CD8-positive, alpha-beta memory T cell (primary cell): Measurements from ENCODE around the gene CDC42EP1. TPM values are rescaled to one million over a fixed set of nuclear protein-coding genes. Genes with fewer than 3 reads are reported as not detected.
"Not testable (repeated sequence)": the region's sequence is repeated elsewhere in the genome, so short reads cannot be mapped to it uniquely, and the experiment has no call there.

ENCODE experiments used
- CTCF ChIA-PET: fragments of 350-600 bp; sonication (Branson Sonifier 250); formaldehyde crosslinking; loops from one replicate; lab custom pipeline; 2021; ENCODE audit warnings: antibody characterized with exemption; lab: Charles Lee
- POLR2A ChIA-PET: fragments of 350-600 bp; sonication (Branson Sonifier 250); formaldehyde crosslinking; loops from one replicate; lab custom pipeline; 2021; ENCODE audit warnings: antibody characterized with exemption; lab: Charles Lee
- DNase-seq, 5 donors: peaks; one replicate each; pipeline versions ENCODE4 v3.0.0 to v3.0.0-alpha.2; 2020 to 2022; ENCODE audit warnings: mixed read lengths in 1 of 5
- H3K27ac ChIP-seq: one replicate; pipeline ENCODE4 v1.7.0; 2013; ENCODE audit warnings: low read depth, mild to moderate bottlenecking, low read length, moderate library complexity
- H3K27me3 ChIP-seq: 2 replicates; pipeline ENCODE4 v1.7.0; 2013; ENCODE audit warnings: low read length, mild to moderate bottlenecking; ENCODE audit not compliant: insufficient read depth, poor library complexity, severe bottlenecking
- H3K36me3 ChIP-seq: 2 replicates; pipeline ENCODE4 v1.7.0; 2013; ENCODE audit warnings: mild to moderate bottlenecking, low read length, moderate library complexity; ENCODE audit not compliant: insufficient read depth
- H3K4me1 ChIP-seq: 2 replicates; pipeline ENCODE4 v1.7.0; 2013; ENCODE audit warnings: mild to moderate bottlenecking, low read length, moderate library complexity; ENCODE audit not compliant: insufficient read depth
- H3K4me3 ChIP-seq: 2 replicates; pipeline ENCODE4 v1.7.0; 2013; ENCODE audit warnings: mild to moderate bottlenecking, low read length
- H3K9me3 ChIP-seq: 2 replicates; pipeline ENCODE4 v1.7.0; 2013; ENCODE audit warnings: mild to moderate bottlenecking, low read length
- H3K27ac Mint-ChIP-seq, 8 donors: one replicate each; pipeline ENCODE4 v1.8.0; 2020 to 2021; ENCODE audit warnings: mixed read lengths in 8 of 8, mild to moderate bottlenecking in 6 of 8, inconsistent platforms in 3 of 8, moderate library complexity in 3 of 8
- H3K27me3 Mint-ChIP-seq, 2 donors: one replicate each; pipeline ENCODE4 v1.8.0; 2020 to 2021; ENCODE audit warnings: mixed read lengths in 2 of 2, mild to moderate bottlenecking in 1 of 2, moderate library complexity in 1 of 2
- H3K36me3 Mint-ChIP-seq, 3 donors: one replicate each; pipeline ENCODE4 v1.8.0; 2020 to 2021; ENCODE audit warnings: mixed read lengths in 3 of 3, inconsistent platforms in 1 of 3, mild to moderate bottlenecking in 1 of 3
- H3K4me1 Mint-ChIP-seq, 3 donors: one replicate each; pipeline ENCODE4 v1.8.0; 2020 to 2021; ENCODE audit warnings: mixed read lengths in 3 of 3, inconsistent platforms in 1 of 3, mild to moderate bottlenecking in 1 of 3
- H3K4me3 Mint-ChIP-seq, 7 donors: one replicate each; pipeline ENCODE4 v1.8.0; 2020 to 2021; ENCODE audit warnings: mixed read lengths in 7 of 7, mild to moderate bottlenecking in 6 of 7, moderate library complexity in 4 of 7, inconsistent platforms in 2 of 7
- H3K9me3 Mint-ChIP-seq, 5 donors: one replicate each; pipeline ENCODE4 v1.8.0; 2020 to 2022; ENCODE audit warnings: mixed read lengths in 5 of 5, mild to moderate bottlenecking in 3 of 5, moderate library complexity in 2 of 5, inconsistent platforms in 1 of 5
- polyA plus RNA-seq: library from polyadenylated mRNA; unstranded; fragments of 300-500 nt; fragmentation: Illumina TruSeq; gene quantifications from one replicate; pipeline ENCODE4 v1.2.3, GENCODE V29; 2021
- total RNA-seq, 2 experiments: library from RNA; stranded (reverse); gene quantifications; one replicate each; pipeline ENCODE4 v1.2.3, GENCODE V29; 2021

The CDC42EP1 gene
- total and polyA plus RNA-seq, 3 experiments from 2014 or later: 0.13 to 0.31 TPM; not detected in 1

- Mint-ChIP-seq H3K27me3 (peaks cover 0 to 7% of the 10 kb centered on the region in 2 donors), H3K36me3 (peaks cover 0 to 9% (median 0%) of the 10 kb centered on the region in 3 donors), H3K4me3 (peak overlapping the region; percentile 9 to 75 (median 67)), H3K4me1 (peaks cover 43 to 60% (median 47%) of the 10 kb centered on the region in 3 donors), H3K27ac (peak overlapping the region; percentile 57 to 94 (median 80)), H3K9me3 (no peaks in the 10 kb centered on the region)
- H3K4me3 ChIP-seq: peak overlapping the region; percentile 32
- H3K4me1 ChIP-seq: peaks cover 51% of the 10 kb centered on the region
- H3K9me3 ChIP-seq: no peaks in the 10 kb centered on the region
- no peaks in the 10 kb centered on the region for H3K36me3 ChIP-seq
- no peaks in the 10 kb centered on the region for H3K27me3 ChIP-seq
- DNase-seq: peak; percentile 32 to 82 (median 73)
- ChIA-PET POLR2A (no interaction called here), CTCF (interaction anchor here (1.0 to 9.6 kb wide), 6 partner anchors 14 to 119 kb away, joined by 3 to 70 read pairs (median 6); partner anchors contain the start of genes MFNG and PDXP)
- no peak overlapping the region for H3K27ac ChIP-seq
Measured at GRCh38 chr22:37604875-37605274, 44.6 kb downstream of the CDC42EP1 start.

- Histone ChIP-seq H3K27me3 (no peaks in the 10 kb centered on the region), H3K27ac (peak overlapping the region; percentile 86), H3K4me1 (peaks cover 67% of the 10 kb centered on the region), H3K9me3 (no peaks in the 10 kb centered on the region), H3K36me3 (no peaks in the 10 kb centered on the region), H3K4me3 (peak overlapping the region; percentile 56)
- Mint-ChIP-seq H3K4me3 (peak overlapping the region; percentile 78 to 91 (median 86)), H3K9me3 (no peaks in the 10 kb centered on the region), H3K4me1 (peaks cover 43 to 67% (median 48%) of the 10 kb centered on the region in 3 donors), H3K27ac (peak overlapping the region; percentile 92 to 99 (median 96)), H3K36me3 (peaks cover 0 to 9% (median 0%) of the 10 kb centered on the region in 3 donors), H3K27me3 (no peaks in the 10 kb centered on the region)
- POLR2A ChIA-PET: interaction anchor here (0.5 to 2.7 kb wide), 24 partner anchors 10 to 831 kb away, joined by 3 to 19 read pairs (median 4); partner anchors contain the start of genes NOL12 and PDXP
- peak; percentile 83 to 92 (median 89) for DNase-seq
- CTCF ChIA-PET: interaction anchor here (0.6 to 9.6 kb wide), 30 partner anchors 9 to 341 kb away, joined by 3 to 70 read pairs (median 5); partner anchors contain the start of genes LGALS1, MFNG, NOL12 and PDXP
Measured at GRCh38 chr22:37607010-37607934, 47.0 kb downstream of the CDC42EP1 start.

- peaks cover 43 to 67% (median 45%) of the 10 kb centered on the region in 3 donors for H3K4me1 Mint-ChIP-seq
- no peaks in the 10 kb centered on the region for H3K9me3 ChIP-seq
- peaks cover 67% of the 10 kb centered on the region for H3K4me1 ChIP-seq
- H3K36me3 Mint-ChIP-seq: peaks cover 0 to 11% (median 0%) of the 10 kb centered on the region in 3 donors
- DNase-seq: no peak
- H3K27ac Mint-ChIP-seq: peak overlapping the region; percentile 92 to 99 (median 96)
- H3K27me3 ChIP-seq: no peaks in the 10 kb centered on the region
- CTCF ChIA-PET: interaction anchor here (0.7 to 9.6 kb wide), 19 partner anchors 10 to 340 kb away, joined by 3 to 70 read pairs (median 18); partner anchors contain the start of genes LGALS1, MFNG, NOL12 and PDXP
- no peaks in the 10 kb centered on the region for H3K9me3 Mint-ChIP-seq
- H3K27me3 Mint-ChIP-seq: no peaks in the 10 kb centered on the region
- H3K4me3 Mint-ChIP-seq: peak overlapping the region; percentile 82 to 95 (median 87)
- POLR2A ChIA-PET: interaction anchor here (0.5 to 2.7 kb wide), 25 partner anchors 9 to 832 kb away, joined by 3 to 19 read pairs (median 4); partner anchors contain the start of genes NOL12 and PDXP
- H3K4me3 ChIP-seq: peak overlapping the region; percentile 63
- H3K36me3 ChIP-seq: no peaks in the 10 kb centered on the region
- H3K27ac ChIP-seq: peak overlapping the region; percentile 86
Measured at GRCh38 chr22:37607935-37608476, 47.7 kb downstream of the CDC42EP1 start.

- H3K4me1 ChIP-seq: peaks cover 67% of the 10 kb centered on the region
- Mint-ChIP-seq H3K27me3 (no peaks in the 10 kb centered on the region), H3K4me1 (peaks cover 43 to 66% (median 45%) of the 10 kb centered on the region in 3 donors), H3K4me3 (peak within 1 kb of the TSS; percentile 89 to 98 (median 94)), H3K9me3 (no peaks in the 10 kb centered on the region), H3K36me3 (peaks cover 0 to 16% (median 0%) of the 10 kb centered on the region in 3 donors), H3K27ac (peak within 1 kb of the TSS; percentile 92 to 99 (median 96))
- no peaks in the 10 kb centered on the region for H3K27me3 ChIP-seq
- ChIA-PET CTCF (interaction anchor here (0.8 to 9.6 kb wide), 18 partner anchors 9 to 302 kb away, joined by 3 to 70 read pairs (median 19); partner anchors contain the start of genes LGALS1, MFNG, NOL12 and PDXP), POLR2A (interaction anchor here (0.6 to 2.7 kb wide), 23 partner anchors 8 to 288 kb away, joined by 3 to 19 read pairs (median 5); partner anchors contain the start of genes NOL12 and PDXP)
- peak; percentile 94 to 98 (median 97) for DNase-seq
- peak within 1 kb of the TSS; percentile 86 for H3K27ac ChIP-seq
- no peaks in the 10 kb centered on the region for H3K36me3 ChIP-seq
- H3K4me3 ChIP-seq: peak within 1 kb of the TSS; percentile 76
- H3K9me3 ChIP-seq: no peaks in the 10 kb centered on the region
Measured at GRCh38 chr22:37608477-37609239, 48.4 kb downstream of the CDC42EP1 start, which contains the start of gene GGA1. GGA1 (plus strand) TSS chr22:37608834; CDS start chr22:37608861, 27 bp downstream.

- CTCF ChIA-PET: interaction anchor here (0.6 to 9.6 kb wide), 9 partner anchors 19 to 1528 kb away, joined by 3 to 70 read pairs (median 27); partner anchors contain the start of genes LGALS1, NOL12, PDXP and SH3BP1
Measured at GRCh38 chr22:37609240-37610152, 49.2 kb downstream of the CDC42EP1 start.

GRCh38 chr22:37610153-37610475 is 49.8 kb downstream of the CDC42EP1 start:
- H3K4me1 ChIP-seq: peaks cover 53% of the 10 kb centered on the region
- Mint-ChIP-seq H3K4me1 (peaks cover 37 to 55% (median 37%) of the 10 kb centered on the region in 3 donors), H3K27ac (peak overlapping the region in 6 of 8 donors; percentile 35 to 96 (median 92)), H3K36me3 (peaks cover 0 to 29% (median 0%) of the 10 kb centered on the region in 3 donors), H3K4me3 (peak overlapping the region; percentile 45 to 98 (median 94))
- H3K27ac ChIP-seq: peak overlapping the region; percentile 86
- H3K9me3 Mint-ChIP-seq, H3K9me3 ChIP-seq, H3K27me3 Mint-ChIP-seq, H3K27me3 ChIP-seq, H3K36me3 ChIP-seq, DNase-seq: not testable (repeated sequence)
- ChIA-PET POLR2A (interaction anchor here (1.2 to 2.5 kb wide), 3 partner anchors 10 to 15 kb away, joined by 3 to 9 read pairs (median 5); no protein-coding TSS in a partner anchor), CTCF (interaction anchor here (0.6 to 9.6 kb wide), 4 partner anchors 19 to 1528 kb away, joined by 3 to 70 read pairs (median 40); partner anchors contain the start of gene PDXP)
- H3K4me3 ChIP-seq: peak overlapping the region; percentile 76

More at GRCh38 chr22:37609240-37610152, 49.2 kb downstream of the CDC42EP1 start:
- peak overlapping the region; percentile 76 for H3K4me3 ChIP-seq
- H3K36me3 ChIP-seq: no peaks in the 10 kb centered on the region
- H3K4me1 Mint-ChIP-seq: peaks cover 42 to 60% (median 43%) of the 10 kb centered on the region in 3 donors
- H3K27me3 Mint-ChIP-seq: no peaks in the 10 kb centered on the region
- H3K9me3 Mint-ChIP-seq: no peaks in the 10 kb centered on the region
- peak overlapping the region; percentile 89 to 98 (median 94) for H3K4me3 Mint-ChIP-seq
- no peak for DNase-seq
- peak overlapping the region; percentile 86 for H3K27ac ChIP-seq
- H3K4me1 ChIP-seq: peaks cover 59% of the 10 kb centered on the region
- POLR2A ChIA-PET: interaction anchor here (0.6 to 2.7 kb wide), 13 partner anchors 11 to 124 kb away, joined by 3 to 19 read pairs (median 6); partner anchors contain the start of genes NOL12 and PDXP
- H3K36me3 Mint-ChIP-seq: peaks cover 0 to 24% (median 0%) of the 10 kb centered on the region in 3 donors
- H3K9me3 ChIP-seq: no peaks in the 10 kb centered on the region
- no peaks in the 10 kb centered on the region for H3K27me3 ChIP-seq
- peak overlapping the region; percentile 88 to 96 (median 94) for H3K27ac Mint-ChIP-seq
